GM12872 (cell line): ENCODE measurements around the gene NISCH.

ENCODE experiments used
- TF ChIP-seq, protein P1 (sequence below): IDR thresholded peaks from 3 replicates; pipeline ENCODE4 v1.5.1; 2011; ENCODE audit warnings: low read depth, mild to moderate bottlenecking, low read length, moderate library complexity; ENCODE audit not compliant: insufficient read depth

Gene NISCH

DNA sequence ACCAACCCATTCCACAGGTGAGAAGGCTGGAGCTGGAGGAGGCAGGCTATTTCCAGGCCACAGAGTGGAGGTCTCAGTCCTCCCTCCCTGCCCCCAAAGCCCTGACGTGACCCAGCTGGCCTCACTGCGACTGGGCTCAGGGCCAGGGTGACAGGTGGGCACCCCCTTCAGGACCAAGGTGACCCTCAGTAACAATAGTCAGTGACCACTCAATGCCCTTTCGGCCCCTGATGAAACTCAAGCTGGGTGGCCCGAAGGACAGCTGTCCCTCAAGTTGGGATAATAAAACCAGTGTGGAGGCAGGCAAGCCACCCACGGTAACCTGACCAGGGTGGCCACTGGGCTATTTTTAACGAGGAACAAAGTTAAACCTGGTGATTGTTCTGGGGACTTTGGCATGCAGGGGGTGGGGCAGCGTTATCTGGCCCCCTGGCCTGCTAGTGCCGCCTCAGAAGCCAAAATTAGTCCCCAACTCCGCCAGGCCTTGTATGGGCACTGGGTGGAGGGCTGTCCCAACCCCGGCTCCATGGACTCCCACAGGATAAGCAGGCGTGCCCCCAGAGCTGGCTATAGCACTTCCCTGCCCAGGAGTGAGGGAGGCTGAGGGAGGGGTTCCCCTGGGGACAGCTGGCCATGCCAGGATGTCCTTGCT is 2.7 kb upstream of the NISCH start:
- TF ChIP-seq, protein P1, sequence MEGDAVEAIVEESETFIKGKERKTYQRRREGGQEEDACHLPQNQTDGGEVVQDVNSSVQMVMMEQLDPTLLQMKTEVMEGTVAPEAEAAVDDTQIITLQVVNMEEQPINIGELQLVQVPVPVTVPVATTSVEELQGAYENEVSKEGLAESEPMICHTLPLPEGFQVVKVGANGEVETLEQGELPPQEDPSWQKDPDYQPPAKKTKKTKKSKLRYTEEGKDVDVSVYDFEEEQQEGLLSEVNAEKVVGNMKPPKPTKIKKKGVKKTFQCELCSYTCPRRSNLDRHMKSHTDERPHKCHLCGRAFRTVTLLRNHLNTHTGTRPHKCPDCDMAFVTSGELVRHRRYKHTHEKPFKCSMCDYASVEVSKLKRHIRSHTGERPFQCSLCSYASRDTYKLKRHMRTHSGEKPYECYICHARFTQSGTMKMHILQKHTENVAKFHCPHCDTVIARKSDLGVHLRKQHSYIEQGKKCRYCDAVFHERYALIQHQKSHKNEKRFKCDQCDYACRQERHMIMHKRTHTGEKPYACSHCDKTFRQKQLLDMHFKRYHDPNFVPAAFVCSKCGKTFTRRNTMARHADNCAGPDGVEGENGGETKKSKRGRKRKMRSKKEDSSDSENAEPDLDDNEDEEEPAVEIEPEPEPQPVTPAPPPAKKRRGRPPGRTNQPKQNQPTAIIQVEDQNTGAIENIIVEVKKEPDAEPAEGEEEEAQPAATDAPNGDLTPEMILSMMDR = no peak

DNA sequence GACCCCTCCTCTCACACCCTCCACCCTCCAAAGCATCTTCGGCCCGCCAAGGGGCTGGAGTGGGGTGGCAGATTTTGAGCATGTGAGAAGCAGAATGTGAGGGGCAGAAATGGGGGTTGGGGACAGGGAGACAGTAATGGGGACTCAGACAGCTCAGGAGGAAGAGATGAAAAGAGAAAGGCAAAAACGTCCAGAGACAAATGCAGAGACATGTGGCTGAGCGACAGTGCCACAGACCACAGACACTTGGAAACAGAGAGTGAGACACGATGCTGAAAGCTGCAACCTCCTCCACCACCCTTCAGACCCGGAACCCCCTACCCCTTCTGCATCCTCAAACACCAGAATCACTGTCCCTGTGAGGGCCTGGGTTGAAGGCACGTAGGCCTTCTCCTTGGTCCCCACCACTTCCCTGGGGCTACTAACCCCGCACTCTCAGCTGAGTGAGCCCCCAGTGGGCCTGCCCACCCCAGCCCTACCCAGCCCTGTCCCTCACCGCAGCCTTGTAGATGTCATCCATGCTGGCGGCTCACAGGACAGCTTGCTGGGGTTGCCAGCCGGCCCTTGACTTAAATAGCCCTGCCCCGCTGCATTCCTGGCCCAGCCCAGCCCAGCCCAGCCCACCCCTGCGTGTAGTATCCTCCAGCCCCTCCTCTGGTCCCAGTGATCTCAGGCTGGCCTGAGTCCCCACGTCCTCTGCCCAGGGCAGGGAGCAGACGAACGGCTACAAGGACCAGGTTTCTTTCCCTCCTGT is 1.7 kb upstream of the NISCH start, which contains the start of gene TNNC1:
TNNC1 (minus strand) TSS at position 546 of the 754 bp plus-strand sequence; CDS start at position 520, 26 bp downstream.
- TF ChIP-seq, protein P1 = no peak

GRCh38 chr3:52454250-52454937 is 1.0 kb upstream of the NISCH start:
- TF ChIP-seq, protein P1 = no peak

GRCh38 chr3:52454938-52455282 is 494 bp upstream of the NISCH start:
- TF ChIP-seq, protein P1 = no peak

DNA sequence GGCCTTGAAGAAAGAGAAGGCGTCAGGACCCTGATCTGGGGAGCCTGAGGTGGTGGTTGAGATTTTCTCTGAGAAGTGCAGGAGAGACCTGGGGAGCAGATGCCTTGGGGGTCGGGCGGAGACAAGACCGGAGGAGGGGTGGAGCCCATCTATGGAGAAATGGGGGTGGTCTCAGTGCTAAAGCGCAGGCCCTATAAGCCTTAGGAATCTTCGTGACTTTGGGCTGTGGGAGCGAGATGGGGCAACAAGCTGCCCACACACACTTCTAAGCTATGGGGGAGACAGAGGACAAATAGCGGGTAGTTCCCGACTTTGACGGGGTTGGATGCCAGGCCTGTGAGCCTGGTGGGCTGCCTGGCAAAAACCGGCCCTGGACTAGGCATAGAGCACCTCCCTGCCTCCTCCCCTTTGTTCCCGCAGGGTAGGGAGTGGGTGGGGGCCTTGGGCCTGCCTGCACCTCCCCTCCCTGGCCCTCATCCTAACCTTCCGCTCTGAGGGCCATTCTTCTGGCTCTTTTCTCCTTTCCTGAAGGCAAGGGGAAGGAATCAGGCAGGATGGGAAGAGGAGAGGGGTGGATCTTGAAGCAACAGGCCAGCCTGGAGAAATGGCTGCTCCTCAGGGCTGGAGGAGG is 880 bp downstream of the NISCH start:
- TF ChIP-seq, protein P1 = no peak

DNA sequence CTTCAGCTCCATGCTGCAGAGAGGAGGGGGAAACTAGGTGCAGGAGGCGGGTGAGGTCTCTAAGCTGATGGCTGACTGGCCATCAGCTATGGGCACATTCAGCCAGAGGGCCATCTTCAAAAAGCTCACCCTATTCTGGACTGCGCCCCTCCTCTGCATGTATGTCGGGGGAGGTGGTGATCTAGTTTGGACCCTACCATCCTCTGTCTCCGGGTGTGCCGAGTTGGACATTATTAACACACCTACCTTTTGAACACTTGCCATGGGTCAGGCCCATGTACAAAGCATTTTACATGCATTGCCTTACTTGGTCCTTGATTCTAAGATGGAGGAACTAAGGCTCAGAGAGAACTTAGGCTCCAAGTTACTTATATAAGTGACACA is 1.4 kb downstream of the NISCH start:
- TF ChIP-seq, protein P1 = no peak
